Adrenal gland (tissue), 5 donors: Measurements from ENCODE around the gene AP1M1.

Experiments used
- POLR2A ChIP-seq, 2 donors: fragments of 450-650 bp; IDR thresholded peaks; one replicate each; pipeline ENCODE4 v1.6.1; 2017; ENCODE audit warnings: antibody characterized with exemption in 2 of 2, mild to moderate bottlenecking in 2 of 2, moderate library complexity in 1 of 2
- TF ChIP-seq, protein P1 (sequence below), 6 experiments: fragments of 450-650 bp in 4 of 6; fragments of 200-600 bp in 2 of 6; sonication (generic) in 1 of 6; IDR thresholded peaks; 1 replicate in 5 of 6; 2 replicates in 1 of 6; pipeline versions ENCODE4 v1.5.1 to v1.8.0; 2016 to 2021; ENCODE audit warnings: antibody characterized with exemption in 6 of 6, mild to moderate bottlenecking in 2 of 6, moderate library complexity in 1 of 6
- donor health status: DM: no; HTN: no; CAD: no.

DNA sequence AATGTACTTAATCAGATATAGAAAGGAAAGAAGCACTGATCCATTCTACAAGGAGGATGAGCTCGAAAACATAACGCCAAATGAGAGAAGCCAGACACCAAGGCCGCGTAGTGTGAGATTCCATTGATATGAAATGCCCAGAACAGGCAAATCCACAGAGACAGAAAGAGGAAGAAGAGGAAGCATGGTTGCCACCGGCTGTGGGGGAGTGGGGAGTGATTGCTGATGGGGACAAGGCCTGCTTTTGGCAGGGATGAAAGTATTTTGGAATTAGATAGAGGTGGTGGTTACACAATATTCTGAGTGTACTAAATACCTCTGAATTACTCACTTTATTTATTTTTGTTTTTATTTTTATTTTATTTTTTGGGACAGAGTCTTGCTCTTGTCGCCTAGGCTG is 76.7 kb downstream of the AP1M1 start:
- no peak for TF ChIP-seq POLR2A (IDR thresholded peaks at IDR 0.05)
- TF ChIP-seq, protein P1, sequence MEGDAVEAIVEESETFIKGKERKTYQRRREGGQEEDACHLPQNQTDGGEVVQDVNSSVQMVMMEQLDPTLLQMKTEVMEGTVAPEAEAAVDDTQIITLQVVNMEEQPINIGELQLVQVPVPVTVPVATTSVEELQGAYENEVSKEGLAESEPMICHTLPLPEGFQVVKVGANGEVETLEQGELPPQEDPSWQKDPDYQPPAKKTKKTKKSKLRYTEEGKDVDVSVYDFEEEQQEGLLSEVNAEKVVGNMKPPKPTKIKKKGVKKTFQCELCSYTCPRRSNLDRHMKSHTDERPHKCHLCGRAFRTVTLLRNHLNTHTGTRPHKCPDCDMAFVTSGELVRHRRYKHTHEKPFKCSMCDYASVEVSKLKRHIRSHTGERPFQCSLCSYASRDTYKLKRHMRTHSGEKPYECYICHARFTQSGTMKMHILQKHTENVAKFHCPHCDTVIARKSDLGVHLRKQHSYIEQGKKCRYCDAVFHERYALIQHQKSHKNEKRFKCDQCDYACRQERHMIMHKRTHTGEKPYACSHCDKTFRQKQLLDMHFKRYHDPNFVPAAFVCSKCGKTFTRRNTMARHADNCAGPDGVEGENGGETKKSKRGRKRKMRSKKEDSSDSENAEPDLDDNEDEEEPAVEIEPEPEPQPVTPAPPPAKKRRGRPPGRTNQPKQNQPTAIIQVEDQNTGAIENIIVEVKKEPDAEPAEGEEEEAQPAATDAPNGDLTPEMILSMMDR (IDR thresholded peaks at IDR 0.05): no peak
